Fibroblast of villous mesenchyme (primary cell): Measurements from ENCODE around the gene CALY. TPM values are rescaled to one million over a fixed set of nuclear protein-coding genes. Genes with fewer than 3 reads are reported as not detected.

Source experiments
- DNase-seq: peaks from one replicate; pipeline ENCODE4 v3.0.0-alpha.2; 2010; ENCODE audit warnings: low read depth
- H3K4me3 ChIP-seq: 2 replicates; pipeline ENCODE4 v1.5.1; 2011; ENCODE audit warnings: low read depth, mild to moderate bottlenecking, low read length
- CTCF ChIP-seq: IDR thresholded peaks from 2 replicates; pipeline ENCODE4 v1.5.1; 2012; ENCODE audit warnings: low read depth, mild to moderate bottlenecking, low read length; ENCODE audit not compliant: insufficient read depth
- total RNA-seq: library from RNA; depleted of rRNA; stranded (reverse); fragments of >200 nt; gene quantifications from 2 replicates; pipeline ENCODE4 v1.2.3, GENCODE V29; 2012

CALY gene
- total RNA-seq, 1 donor: not detected

- TF ChIP-seq CTCF: no peak
- no peak for DNase-seq
- no peak overlapping the region for H3K4me3 ChIP-seq
Observed at GRCh38 chr10:133328358-133329343, 8.0 kb downstream of the CALY start.

GRCh38 chr10:133327651-133328357 is 8.9 kb downstream of the CALY start:
- no peak for TF ChIP-seq CTCF
- DNase-seq: no peak
- H3K4me3 ChIP-seq: no peak overlapping the region

- no peak overlapping the region for H3K4me3 ChIP-seq
- TF ChIP-seq CTCF: no peak
- peak; percentile 8 for DNase-seq
Observed at GRCh38 chr10:133326745-133327650, 9.7 kb downstream of the CALY start.

GRCh38 chr10:133326223-133326551 is 10.5 kb downstream of the CALY start:
- DNase-seq: no peak
- peak overlapping the region; percentile 59 for H3K4me3 ChIP-seq
- TF ChIP-seq CTCF: no peak

DNA sequence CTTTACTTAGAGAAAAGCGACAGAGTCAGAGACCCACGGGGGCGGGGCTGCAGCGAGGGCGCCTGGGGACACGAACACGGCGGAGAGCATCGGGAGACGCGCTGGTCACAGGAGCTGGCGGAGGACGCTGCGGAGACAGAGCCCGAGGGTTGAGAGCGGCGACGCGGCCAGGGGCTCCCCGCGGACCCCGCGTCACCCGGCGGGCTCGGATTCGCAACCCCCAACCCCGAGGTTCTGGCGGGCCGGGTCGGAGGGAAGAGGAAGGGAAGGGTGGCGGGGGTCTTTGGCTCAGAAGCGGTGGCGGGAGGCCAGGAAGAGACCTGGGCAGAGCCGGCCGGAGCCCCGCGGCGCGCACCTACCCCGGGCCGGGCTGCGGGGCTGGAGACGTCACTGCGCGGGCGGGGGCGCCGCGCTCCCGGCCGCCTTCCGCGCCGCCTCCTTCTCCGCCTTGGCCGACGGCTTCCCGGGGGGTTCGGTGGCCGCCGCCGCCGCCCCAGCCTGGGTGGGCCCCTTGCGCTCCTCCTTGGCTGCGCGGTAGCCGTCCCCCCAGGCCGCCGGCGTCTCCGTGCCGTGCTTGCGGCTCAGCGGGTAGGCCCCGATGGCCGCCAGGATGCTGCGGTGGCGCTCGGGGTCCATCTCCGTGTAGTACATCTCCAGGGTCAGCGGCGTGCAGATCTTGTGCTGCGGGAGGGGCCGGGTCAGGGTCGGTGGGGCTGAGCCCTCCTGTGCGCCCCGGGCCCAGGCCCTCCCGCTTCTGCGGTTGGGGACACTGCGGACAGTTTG is 11.1 kb downstream of the CALY start:
- peak; percentile 21 for DNase-seq
- TF ChIP-seq CTCF: no peak
- peak overlapping the region; percentile 59 for H3K4me3 ChIP-seq

DNA sequence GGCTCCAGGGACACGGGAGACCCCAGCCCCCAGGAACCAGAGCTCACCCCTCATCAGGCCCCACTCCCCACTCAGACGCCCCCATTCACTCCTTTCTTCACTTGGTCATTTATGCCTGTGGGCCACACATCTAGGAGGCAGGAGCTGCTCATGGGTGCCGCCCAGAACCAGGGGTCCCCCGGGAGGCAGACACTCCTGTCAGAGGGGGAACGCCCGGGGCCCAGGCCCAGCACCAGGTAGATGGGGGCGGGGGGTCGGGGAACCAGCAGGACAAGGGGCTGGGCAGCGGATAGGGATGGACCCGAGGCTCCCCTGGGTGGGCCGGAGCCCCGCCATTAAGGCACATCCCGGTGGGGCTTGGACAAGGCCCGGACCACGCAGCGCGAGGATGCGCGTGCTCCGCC is 11.8 kb downstream of the CALY start:
- TF ChIP-seq CTCF: no peak
- DNase-seq: no peak
- H3K4me3 ChIP-seq: peak overlapping the region; percentile 59
